Stimulated activated CD4-positive, alpha-beta T cell treated with anti-CD3 and anti-CD28 coated beads, Interleukin-4, amount 100 ng/mL, for 4 hours (primary cell): ENCODE measurements around the gene DHDH.

Experiments used
- DNase-seq, 2 experiments: peaks; one replicate each; pipeline ENCODE4 v3.0.0-alpha.2; 2020

DHDH gene

DNA sequence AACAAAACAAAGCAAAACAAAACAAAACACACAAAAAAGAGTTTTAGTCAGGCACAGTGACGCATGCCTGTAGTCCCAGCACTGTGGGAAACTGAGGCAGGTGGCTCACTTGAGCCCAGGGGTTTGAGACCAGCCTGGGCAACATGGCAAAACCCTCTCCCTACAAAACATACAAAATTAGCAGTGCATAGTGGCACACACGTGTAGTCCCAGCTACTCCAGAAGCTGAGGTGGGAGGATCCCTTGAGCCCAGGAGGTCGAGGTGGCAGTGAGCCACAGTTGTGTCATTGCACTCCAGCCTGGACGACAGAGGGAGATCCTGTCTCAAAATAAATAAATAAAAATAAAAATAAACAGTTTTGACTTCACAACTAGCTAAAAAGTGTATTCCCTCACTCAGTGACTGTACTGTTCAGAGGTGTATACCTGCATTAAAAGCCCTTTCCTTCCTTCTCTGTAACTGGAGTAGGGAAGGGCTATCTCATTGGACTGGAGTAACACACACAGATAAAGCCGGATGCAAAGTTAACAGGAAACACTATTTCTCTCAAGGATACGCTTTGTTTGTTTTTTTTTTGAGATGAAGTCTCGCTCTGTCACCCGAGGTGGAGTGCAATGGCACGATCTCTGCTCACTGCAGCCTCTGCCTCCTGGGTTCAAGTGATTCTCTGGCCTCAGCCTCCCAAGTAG is 17.5 kb downstream of the DHDH start:
- no peak for DNase-seq

DNA sequence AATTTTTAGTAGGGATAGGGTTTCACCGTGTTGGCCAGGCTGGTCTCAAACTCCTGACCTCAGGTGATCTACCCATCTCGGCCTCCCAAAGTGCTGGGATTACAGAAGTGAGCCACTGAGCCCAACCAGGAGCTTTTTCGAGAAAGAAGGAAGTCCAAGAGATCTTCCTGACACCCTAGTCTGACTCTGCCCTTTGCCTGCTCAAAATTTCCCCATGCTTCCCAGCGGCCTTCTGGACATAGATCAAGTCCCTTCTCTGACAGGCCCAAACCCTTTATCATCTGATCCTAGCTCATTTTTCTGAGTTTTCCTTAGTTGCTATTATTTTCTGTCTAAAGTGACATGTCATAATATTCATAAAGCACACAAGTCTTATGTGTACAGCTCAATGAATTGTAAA is 19.6 kb downstream of the DHDH start:
- no peak for DNase-seq

- DNase-seq: no peak
These were observed 20.6 kb downstream of the DHDH start for GRCh38 chr19:48953990-48954594.

DNA sequence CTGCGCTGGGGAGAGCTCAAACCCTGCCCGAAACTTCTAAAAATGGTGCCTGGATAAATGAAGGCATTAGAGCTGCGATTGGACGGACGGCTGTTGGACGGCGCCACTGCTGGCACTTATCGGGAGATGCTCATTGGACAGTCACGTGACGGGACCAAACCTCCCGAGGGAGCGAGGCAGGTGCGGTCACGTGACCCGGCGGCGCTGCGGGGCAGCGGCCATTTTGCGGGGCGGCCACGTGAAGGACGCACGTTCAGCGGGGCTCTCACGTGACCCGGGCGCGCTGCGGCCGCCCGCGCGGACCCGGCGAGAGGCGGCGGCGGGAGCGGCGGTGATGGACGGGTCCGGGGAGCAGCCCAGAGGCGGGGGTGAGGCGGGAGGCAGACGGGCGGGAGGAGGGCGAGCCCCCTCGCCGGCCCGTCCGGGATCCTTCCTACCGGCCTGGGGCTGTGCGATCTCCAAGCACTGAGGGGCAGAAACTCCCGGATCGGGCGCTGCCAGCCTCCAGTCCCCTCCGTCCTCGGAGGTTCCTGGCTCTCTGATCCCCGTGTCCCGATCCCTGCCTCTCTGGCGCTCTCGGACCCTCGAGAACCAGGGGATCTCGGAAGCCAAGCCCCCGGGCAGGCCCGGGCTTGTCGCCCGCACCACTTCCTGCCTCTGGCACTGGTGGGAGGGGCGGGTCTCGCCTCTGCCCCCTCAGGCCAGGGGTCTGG is 21.3 kb downstream of the DHDH start, which contains the start of gene BAX:
Gene BAX (plus strand): TSS at position 281 of the 713 bp plus-strand sequence. CDS start 54 bp downstream, at position 335.
- DNase-seq: peak; percentile 86 to 94

- DNase-seq: no peak
These were observed 21.9 kb downstream of the DHDH start for GRCh38 chr19:48955308-48955958.

DNA sequence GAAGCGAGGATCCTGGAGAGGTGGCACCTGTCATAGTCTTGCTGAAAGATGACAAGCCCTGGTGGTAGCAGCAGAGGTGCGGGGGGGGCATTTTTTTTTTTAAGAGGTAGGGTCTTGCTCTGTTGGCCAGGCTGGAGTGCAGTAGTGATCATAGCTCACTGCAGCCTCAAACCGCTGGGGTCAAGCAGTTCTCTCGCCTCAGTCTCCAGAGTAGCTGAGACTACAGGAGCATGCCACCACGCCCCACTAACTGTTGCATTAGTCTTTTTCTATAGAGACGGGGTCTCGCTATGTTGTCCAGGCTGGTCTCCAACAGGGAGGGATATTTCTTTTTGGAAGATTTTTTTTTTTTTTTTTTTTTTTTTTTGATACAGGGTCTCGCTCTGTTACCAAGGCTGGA is 24.5 kb downstream of the DHDH start:
- no peak for DNase-seq

- DNase-seq: no peak
These were observed 26.1 kb downstream of the DHDH start for GRCh38 chr19:48959341-48960239.

- DNase-seq: no peak
These were observed 27.7 kb downstream of the DHDH start for GRCh38 chr19:48961051-48961649.

DNA sequence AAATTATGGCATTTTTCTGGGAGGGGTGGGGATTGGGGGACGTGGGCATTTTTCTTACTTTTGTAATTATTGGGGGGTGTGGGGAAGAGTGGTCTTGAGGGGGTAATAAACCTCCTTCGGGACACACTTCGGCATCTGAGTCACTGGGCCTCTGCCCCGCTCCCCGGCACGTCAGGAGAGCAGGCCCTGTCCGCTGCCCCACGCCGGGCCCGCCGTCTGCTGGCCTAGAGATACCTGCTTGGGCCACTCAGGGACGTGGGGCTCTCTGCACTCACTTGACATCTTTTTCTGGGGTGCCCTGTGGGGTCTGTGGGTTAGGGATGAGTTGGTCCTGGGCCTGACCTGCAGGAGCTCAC is 28.2 kb downstream of the DHDH start:
- no peak for DNase-seq

GRCh38 chr19:48962029-48962848 is 28.7 kb downstream of the DHDH start:
- DNase-seq: no peak

GRCh38 chr19:48962849-48963165 is 29.3 kb downstream of the DHDH start:
- no peak for DNase-seq

- DNase-seq: peak; percentile 64 to 69
These were observed 30.1 kb downstream of the DHDH start for GRCh38 chr19:48963371-48964204.

DNA sequence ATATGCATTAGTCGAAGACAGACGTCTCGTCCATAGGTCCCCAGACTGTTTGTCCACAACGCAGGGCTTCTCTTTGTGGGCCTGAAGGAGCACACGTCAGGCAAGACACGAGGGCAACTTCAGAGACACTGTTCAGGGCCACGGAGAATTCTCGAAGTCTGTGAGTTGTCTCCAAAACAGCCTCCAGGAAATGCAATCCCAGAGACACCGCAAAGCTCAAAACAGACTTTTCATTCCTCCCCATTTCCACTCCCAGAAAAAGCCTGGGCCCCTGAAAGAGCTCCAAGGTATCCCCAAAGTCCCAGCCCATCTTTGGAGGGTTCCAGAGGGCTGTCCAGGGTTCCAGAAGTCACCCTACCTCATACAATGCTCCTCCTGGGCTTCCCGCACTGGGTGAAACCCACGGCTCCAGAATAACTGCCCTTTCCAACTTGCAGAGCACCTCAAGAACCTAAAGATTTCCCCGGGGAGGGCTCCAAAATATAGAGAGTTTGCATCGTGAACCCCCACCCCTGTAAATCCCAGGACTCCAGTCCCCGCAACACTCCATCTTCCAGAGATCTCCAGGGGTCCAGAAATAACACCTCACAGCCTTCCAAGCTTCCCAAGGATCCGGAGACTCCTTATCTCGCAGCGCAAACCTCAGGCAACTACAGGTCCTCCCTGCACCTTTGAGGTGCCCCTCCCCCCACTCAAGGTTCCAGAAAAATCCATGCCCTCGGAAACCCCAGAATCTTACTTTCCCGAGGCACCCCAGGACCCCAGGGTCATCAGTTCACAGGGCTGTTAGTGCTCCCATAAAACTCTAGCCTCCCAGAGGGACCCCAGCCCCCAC is 30.9 kb downstream of the DHDH start:
- no peak for DNase-seq

GRCh38 chr19:48965040-48965805 is 31.7 kb downstream of the DHDH start, which contains the start of gene FTL:
Gene FTL, plus strand, starts transcription at chr19:48965309. Its CDS starts 199 bp downstream, at chr19:48965508.
- DNase-seq: peak; percentile 89

DNA sequence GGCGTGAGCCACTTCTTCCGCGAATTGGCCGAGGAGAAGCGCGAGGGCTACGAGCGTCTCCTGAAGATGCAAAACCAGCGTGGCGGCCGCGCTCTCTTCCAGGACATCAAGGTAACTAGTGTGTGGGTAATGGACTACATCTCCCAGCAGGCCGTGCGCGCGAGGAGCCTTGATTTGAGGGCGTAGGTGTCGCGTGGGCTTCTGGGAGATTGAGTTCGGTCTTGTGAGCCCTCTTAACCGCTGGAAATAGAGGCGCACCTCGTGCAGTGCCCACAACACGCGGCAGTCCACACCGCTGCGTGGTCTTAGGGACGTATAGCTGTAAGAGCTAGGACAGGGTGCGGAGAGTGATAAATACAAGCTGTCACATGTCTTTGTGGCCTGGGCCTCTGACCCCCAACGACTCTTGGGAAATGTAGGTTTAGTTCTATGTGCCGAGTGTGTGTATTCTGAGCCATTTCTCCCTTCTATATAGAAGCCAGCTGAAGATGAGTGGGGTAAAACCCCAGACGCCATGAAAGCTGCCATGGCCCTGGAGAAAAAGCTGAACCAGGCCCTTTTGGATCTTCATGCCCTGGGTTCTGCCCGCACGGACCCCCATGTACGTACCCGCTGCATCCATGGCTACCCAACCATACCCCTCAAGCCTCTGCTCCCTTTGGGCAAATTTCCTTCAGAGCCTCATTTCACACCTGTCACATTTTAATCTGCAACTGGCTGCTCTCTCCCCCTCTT is 32.5 kb downstream of the DHDH start:
- peak; percentile 82 to 91 for DNase-seq

DNA sequence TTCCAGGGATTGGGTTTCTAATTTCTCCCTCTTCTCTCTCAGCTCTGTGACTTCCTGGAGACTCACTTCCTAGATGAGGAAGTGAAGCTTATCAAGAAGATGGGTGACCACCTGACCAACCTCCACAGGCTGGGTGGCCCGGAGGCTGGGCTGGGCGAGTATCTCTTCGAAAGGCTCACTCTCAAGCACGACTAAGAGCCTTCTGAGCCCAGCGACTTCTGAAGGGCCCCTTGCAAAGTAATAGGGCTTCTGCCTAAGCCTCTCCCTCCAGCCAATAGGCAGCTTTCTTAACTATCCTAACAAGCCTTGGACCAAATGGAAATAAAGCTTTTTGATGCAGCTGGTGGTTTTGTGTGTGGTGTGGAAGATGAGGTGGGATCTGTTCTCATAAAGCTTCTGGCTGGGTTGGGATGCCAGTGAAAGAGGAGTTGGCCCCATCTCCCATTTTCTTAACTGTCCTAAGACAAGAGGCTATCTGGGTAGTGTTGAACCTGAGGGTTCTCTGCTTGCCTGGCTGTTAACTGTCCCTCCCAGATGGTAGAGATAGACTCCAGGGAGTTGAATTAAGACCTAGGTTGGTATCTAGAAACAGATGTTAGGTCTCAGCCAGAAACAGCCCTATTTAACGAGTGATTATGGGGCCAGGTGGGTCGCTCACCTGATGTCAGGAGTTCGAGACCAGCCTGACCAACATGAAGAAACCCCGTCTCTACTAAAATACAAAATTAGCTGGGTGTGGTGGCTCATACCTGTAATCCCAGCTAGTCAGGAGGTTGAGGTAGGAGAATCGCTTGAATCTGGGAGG is 33.2 kb downstream of the DHDH start:
- DNase-seq: no peak
